ENCODE data around the gene TFF1.

TFF1 gene

DNA sequence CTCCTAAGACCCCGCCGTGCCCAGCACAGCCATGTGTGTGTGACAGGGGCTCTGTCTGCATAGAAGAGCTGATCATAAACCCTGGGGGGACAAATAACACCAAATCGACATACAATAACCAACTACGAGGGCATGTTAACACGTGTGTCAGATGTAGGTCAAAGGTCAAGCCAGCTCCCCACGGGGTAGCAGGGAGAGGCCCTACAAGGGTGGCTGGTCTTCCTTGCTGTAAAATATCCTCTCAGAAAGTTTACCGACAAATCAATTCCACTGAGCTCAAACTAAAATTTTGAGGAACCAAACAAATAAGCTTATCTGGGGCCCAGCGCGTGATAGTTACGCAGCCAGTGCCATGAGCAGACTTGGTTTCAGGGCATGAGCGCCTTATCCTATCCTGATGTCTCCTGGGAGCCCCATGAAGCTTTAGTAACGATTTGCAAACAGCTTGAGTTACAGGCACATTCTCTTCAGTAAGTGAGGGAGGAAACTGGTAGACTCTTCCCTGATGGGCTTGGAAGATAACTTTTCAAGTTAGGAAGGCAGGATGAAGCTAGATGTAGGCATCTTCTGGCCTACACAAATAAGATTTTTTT, 32.2 kb upstream of the TFF1 start:
- no peak for DNase-seq (ENCODE audit: low spot score)

DNA sequence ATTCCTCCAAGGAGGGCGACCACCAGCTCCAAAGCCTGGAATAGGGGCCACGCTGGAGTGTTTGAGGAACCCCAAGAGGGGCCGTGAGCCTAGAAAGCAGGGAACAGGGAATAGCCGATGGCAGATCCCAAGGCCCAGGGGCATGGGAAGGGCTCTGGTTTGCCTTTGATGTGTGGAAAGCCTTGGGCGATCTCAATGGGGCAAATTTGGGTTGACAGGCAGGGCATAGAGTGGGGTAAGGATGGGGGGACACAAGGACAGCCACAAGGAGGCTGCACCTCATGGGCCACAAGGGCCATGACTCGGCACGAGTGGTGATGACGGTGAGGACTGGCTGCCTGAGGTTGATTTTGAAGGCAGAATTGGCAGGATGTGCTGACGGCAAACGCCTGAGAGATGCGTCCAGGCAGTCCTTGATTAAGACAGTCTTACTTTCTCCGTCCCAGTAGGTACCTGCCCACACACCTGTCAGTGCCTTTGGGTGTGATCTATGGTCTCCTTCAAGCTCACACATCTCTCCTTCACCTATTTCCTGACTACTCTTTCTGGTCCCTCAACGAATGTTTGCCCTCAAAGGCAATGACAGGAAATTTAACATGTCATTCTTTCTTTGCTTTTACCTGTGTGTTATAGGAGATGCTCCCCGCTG, 31.5 kb upstream of the TFF1 start:
- no peak for DNase-seq (ENCODE audit: low spot score)

DNA sequence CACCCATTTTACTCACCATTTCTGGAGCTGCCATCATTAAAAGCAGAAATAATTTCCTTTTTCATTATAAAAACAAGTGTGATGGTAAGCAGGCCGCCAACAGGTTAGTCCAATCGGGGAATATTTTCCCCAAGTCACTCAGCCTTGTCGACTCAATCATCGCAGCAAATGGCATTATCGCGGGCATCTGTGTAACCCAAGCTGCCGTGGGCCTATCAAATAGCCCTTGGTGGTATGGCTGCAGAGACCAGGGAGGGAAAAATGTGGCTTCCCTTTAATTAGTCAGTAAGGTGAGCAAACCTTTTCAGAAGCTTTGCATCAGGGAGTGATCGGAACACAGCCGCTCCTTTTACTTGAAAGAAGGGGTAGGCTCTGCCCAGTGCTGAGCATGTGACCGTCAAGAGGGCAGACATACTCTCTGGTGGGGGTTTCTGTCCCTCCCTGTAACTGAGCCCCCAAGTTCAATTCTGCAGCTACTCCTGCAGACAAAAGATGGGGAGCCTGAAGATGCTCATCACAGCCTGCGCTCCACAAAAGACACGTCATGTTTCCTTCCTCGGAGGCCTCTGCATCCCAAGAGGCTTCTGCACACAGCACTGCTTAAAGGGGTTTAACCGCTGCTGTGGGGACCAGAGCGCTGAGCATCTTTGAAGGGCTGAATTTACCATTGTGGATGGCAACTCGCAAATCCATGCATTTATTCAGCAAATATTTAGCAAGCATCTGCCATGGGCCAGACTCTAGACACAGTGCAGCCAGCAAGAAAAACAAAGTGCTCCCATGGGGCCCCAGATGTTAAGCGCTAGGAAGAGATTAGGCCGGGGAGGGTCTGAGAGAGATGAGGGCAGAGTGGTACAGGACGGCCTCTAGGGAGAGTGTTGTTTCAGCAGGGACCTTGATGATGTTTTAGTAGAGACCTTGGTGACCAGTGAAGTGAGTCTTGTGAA, 30.7 kb upstream of the TFF1 start:
- DNase-seq (ENCODE audit: low spot score): no peak

DNA sequence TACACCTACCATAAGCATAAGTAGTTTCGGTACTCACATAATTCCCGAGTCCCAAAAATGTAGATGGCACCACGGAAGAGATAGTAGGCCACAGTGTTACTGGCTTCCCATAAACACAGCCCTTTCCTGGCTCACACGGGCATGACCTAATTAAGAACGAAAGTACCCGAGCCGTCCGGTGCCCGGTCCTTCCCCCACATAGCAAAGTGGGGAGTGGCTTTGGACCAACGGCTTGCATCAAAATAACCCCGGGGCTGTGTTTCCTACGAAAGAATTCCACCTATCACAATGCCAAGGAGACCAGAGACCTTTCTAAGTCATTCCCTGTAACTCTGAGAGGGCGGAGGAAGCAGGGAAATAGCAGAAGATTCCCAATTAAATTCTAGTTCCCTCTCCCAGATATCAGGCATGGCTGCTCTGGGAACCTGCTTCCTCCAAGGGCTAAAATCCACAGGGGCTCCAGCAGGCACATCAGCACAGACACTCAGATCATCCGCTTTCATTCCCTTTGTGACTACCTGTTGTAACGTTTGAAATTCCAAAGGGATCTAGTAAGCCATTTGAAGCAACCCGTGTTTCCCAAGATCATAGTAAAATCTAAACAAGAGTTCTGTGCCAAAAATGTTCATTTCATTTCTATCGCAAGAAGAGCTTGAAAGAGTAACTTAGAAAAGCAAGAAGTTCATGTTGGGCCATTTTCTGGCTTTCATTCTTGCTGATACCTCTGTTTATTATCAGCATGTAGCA, 29.7 kb upstream of the TFF1 start, which contains the start of gene TMPRSS3:
Gene TMPRSS3 (minus strand): TSS at position 148 of the 747 bp plus-strand sequence. CDS start 635 bp downstream, outside the sequence.
- no peak for DNase-seq (ENCODE audit: low spot score)

DNA sequence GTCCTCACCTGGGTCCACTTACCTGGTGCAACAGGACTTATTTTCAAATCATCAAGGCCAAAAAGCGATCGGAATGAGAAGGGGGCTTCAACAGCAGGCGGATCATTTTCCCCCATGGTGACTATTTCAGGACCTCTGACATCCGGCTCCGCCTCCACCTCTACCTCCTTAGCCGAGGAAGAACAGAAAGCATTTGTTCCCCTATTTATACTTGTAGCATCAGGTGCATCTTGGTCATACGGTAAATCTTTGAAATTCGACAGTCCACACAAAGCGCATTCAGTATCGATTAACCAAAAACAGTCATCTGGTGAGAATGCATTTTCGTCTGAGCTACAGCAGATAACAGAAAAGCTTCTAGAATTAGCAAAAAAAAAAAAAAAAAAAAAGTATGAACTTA, 29.0 kb upstream of the TFF1 start:
- DNase-seq (ENCODE audit: low spot score): no peak

DNA sequence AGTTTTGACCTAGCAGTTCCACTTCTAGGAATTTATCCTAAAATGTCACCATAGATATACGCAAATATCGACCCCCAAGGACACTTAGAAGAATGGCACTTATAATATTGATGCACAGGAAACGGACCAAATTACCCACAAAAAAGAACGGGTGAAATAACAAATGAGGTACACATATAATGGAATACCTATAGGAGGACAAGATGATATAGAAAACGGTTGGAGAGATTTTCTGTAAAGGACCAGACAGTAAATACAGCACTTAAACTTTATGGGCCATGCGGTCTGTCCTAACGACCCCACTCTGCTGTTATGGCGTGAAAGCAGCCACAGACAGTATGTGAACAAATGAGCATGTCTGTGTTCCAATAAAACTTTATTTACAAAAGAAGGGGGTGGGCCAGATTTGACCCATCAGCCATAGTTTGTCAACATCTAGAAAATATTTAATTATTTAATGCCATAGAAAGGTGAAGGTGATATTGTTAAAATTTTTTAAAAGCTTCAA, 27.2 kb upstream of the TFF1 start:
- DNase-seq (ENCODE audit: low spot score): no peak

DNA sequence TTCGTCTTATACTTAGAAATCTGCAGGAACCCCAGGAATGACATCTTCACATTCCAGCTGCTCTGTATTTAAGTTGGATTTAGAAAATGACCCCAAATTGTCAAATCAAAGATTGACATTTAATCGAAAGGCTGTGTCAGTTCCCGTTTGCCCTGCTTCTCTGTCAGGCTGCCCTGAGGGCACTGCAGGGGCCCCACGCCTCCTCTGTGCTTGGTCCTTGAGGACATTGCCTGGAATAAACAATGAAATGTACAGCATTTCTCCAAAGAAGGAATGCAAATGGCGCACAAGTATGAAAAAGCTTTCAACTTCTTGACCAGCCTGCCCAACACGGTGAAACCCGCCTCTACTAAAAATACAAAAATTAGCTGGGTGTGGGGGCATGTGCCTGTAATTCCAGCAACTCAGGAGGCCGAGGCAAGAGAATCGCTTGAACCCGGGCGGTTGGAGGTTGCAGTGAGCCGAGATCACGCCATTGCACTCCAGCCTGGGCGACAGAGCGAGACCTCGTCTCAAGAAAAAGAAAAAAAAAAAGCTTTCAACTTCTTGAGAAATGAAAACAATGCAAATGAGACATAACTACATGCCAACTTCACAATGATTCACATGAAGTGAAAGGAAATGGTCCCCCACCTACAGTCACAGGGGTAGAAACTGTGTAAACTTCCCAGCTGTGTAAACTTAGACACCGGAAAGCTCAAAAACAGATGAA, 26.6 kb upstream of the TFF1 start:
- DNase-seq (ENCODE audit: low spot score): no peak

DNA sequence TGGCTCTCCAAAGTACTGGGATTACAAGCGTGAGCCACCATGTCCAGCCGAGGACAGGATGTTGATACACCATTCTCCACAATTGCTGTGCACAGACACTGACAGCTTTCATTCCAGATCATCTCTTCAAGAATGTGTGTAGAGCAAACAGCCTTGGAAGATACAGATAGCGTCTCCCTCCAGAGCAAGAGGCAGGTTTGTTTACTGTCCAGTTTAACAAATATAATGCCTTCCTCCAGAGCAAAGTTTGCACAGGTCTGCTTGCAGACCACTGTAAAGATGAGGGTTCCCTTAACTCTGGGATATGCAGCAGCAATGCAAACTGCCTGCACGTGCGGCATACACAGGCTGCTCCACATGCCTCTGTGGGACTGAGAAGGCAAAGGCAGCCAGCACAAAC, 25.0 kb upstream of the TFF1 start:
- no peak for DNase-seq (ENCODE audit: low spot score)

DNA sequence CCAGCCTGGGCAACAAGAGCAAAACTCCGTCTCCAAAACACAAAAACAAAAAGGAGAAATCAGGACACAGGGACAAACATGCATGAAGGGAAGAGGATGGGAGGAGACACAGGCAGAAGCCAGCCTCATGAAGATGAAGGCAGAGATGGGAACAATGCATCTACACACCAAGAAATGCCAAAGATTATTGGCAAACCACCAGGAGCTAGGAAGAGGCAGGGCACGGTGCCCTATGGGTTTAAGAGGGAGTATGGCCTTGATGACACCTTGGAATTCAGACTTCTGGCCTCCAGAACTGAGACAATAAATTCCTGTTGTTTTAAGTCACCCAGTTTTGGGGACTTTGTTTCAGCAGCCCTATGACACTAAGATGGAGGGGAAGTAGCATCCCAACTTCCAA, 24.4 kb upstream of the TFF1 start:
- DNase-seq (ENCODE audit: low spot score): no peak

DNA sequence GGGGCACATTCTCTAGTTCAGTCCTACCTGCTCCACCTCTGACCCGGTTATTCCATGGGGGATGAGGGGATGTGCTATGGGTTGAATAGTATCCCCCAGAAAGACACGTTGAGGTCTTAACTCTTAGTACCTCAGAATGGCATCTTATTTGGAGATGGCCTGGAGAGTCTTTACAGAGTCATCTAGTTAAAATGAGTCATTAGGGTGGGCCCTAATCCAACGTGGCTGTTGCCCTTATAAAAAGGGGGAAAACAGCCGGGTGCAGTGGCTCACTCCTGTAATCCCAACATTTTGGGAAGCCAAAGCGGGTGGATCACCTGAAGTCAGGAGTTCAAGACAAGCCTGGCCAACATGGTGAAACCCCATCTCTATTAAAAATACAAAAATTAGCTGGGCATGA, 23.9 kb upstream of the TFF1 start:
- no peak for DNase-seq (ENCODE audit: low spot score)

DNA sequence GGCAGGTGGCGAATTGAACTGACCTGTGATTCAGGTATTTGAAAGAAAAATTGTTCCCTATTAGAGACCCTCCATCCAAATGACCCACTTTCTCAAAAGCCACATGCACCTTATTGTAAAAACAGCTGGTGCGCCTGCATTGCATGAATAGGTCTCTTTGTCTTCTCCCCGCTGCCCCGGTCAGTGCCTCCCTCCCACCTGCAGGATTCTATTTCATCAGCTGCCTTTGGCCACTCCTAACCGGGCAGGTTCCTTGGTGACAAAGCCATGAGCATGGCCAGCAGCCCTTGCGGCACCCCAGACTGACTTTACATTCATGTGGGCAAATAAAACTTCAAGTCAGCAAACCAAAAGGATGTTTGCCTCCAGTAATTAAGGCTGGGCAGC, 23.1 kb upstream of the TFF1 start:
- no peak for DNase-seq (ENCODE audit: low spot score)

DNA sequence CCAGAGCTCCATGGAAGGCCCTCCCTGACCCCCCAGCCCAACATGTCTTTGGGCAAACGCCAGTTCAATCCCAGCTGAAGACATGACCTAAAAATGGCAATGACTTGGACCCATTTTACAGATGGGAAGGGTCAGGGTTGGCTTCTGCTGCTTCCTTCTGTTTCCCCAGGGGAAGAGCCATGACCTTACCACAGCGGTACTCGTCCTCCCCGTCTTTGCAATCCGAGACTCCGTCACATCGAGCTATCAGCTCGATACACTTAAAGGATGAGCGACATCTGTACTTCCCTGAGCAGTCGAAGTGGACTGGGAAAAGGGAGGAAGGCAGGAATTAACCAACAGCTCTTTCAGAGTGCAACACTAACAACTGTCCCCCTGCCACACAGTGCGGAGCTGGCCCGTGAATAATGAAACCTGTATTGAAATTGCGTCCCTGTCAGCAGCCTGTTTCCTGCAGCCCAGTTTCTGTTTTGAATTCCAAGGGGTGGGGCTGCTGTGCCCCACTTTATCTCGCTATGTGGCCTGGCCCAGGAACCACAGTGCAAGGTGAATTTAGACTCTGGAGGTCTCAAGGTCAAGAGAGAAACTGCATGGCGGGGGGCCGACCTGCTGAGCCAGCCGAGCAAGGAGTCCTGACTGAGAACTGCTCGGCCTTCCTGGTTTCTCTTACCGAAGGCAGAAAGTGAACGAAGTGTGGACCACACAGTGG, 22.6 kb upstream of the TFF1 start:
- DNase-seq (ENCODE audit: low spot score): no peak

DNA sequence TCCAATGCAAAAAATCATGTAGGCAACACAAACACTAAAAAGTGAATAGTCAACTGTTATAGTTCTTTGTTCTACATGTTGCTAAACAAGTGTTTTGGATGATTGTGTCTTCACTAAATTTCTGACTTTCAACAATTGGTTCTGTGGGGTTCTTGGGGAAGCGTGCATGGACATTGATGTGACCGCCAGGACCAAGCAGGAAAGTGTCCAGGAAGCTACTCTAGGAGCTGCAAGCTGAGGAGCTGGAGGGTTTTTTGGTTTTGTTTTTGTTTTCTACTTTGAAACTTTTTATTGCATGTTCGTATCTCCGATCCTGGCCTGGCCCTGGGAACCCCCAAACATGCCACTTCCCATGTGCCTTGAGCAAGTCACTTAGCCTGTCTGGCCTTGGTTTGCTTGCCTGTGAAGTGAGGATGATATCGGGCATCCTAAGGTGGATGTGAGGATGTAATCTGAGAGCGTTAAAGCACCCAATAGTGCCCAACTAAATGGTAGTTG, 21.6 kb upstream of the TFF1 start:
- DNase-seq (ENCODE audit: low spot score): no peak

DNA sequence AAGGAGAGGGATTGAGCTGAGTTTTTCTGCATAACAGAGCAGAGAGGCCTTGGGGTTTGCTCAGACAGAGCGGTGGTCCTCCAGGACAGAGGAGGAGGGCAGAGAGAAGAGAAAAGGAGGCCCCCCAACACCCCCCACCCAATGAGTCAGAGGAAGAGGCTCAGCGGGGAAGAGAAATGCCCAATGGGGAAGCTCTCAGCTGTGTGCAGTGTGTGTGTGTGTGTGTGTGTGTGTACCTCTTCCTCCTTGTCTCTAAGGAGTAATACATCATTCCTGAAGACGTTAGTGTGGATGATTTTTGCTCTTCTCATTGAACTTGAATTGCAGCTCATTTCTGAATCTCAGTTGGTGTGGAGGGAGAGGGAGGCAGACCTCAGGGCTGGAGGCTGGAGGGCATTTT, 20.8 kb upstream of the TFF1 start:
- no peak for DNase-seq (ENCODE audit: low spot score)

DNA sequence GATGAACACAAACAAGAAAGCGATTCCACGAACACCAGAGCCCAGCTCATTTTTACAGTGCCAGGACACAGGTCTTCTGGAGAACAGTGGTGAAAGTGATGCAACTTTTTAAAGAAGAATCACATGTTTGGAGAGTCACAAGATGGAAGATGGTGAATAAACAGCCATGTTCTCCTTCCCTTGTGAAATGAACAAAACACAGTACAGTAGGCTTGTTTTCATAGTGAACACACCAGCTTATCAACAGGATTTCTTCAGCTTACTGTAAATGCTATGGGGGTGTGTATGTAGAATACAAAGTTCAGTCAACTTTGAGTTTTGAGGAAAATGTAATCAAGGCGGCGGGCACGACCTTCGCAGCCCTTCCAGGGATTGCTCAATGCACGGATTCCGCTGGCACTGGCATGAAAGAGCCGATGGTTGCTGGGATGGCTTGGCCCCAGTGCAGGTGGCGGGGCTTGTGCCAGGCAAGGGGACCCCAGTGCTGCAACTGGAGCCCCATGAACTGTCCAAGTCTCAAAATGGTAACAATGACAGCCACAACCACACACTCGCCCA, 19.8 kb upstream of the TFF1 start:
- no peak for DNase-seq (ENCODE audit: low spot score)

DNA sequence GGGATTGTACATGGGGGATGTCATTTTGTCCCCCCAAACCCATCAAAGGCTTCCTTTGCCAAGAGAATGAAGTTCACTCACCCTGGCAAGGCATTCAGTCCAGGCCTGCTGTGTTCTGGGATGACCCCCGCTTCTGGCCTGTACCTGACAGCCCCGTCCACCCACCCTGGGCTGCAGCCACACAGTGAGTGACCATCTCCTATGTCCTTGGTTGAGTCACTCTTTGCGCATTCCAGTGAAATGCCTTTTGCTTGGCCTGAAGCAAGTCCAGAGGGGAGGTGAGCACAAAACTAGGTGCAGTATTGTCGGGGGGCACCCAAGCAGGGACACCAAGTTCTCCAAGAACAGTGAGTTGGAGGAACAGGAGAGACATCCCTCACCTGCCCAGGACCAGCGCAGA, 19.3 kb upstream of the TFF1 start:
- DNase-seq (ENCODE audit: low spot score): no peak

DNA sequence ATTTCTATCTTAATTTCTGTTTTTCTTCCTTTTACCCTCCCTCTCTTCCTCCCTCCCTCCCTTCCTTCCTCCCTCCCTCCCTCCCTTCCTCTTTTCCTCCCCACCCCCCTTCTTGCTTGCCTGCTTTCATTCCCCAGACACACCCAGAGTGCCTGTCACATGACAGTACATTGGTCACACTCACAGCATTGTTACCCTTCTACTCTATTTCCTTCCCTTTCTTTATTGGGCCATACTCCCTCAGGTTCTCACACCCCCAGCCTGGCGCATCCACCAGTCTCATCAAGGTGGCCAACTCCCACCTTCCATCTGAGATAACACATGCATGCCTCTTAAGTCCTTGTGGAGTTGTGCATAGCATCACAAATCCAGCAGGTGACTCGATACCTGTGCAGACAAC, 18.7 kb upstream of the TFF1 start:
- no peak for DNase-seq (ENCODE audit: low spot score)

DNA sequence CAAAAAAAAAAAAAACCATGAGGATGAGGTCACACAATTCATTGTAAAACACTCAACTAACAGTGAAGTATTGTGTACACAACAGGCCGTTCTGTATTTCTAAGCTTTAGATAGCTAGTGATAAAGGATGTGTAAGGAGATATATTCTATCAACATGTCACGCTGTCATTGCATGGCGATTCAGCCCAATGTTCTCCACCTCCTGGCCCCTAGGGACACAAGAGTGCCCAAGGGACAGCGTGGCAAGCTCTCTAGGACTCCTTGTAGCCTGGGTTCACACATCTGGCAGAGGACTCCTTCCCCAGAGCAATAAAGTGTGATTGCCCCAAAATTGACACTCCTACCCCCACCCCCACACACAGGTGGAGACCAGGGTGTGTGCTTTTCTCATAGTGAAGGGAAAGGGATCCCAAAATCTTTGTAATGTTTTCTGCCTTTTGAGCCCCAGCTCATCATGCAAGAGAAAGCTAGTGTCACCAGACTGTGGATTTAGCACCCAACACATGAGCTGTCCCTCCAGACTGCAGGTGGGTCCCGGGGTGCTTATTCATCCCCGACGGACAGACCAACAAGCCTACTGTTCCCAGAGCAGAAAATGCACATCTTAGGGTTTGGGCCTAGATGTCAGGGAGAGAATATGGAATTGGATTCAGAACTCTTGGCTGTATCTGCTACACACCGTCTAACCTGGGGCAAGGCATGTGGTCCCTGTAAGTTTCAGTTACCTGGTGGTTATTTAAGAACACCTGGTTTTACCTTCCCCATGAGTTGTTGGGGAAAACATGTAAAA, 18.0 kb upstream of the TFF1 start:
- DNase-seq (ENCODE audit: low spot score): no peak

DNA sequence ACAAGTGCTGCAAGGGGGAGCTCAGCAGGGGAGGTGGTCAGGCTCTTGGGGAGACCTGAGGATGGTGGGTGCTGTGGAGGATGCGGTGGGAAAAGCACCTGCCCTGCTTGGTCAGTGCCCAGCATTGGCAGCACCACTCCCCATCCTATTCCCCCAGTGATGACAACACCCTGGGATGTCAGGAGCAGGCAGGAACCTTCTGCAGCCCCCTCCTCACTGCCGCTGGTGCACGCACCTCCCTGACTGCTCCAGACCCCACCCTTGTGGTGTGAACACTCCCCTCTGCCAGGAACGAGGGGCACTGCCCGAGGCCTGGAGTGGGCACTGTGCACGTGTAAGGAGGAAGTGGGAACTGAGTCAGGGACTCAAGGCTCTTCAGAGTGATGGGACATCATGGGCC, 17.0 kb upstream of the TFF1 start:
- DNase-seq (ENCODE audit: low spot score): no peak

DNA sequence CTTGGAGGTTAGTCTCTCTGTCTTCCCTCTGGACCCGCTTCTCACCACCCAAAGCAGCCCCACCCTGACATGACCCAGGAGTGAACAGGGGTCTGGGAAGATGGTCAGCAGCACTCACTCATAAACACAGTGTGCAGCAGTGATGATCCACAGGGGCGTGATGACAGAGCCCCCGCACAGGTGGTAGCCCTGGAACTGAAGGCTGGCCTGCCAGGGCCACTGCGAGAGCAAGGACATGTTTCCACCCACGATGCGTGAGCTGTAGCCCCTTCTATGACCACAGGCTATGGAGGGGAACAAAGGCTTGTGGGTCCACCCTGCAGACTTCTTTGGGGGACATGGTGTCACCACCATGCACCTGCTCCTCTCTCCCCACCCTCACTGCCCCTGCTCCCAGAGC, 16.6 kb upstream of the TFF1 start:
- no peak for DNase-seq (ENCODE audit: low spot score)

Measured in ecto neural progenitor cell (in vitro differentiated cells).